Stimulated activated CD8-positive, alpha-beta memory T cell treated with anti-CD3 and anti-CD28 coated beads, Interleukin-15, amount 100 ng/mL, for 1 hour (primary cell): ENCODE results near the gene PIP4K2A.
"Not testable (repeated sequence)": the region's sequence is repeated elsewhere in the genome, so short reads cannot be mapped to it uniquely, and the experiment has no call there.

Experiments
- DNase-seq: peaks from one replicate; pipeline ENCODE4 v3.0.0-alpha.2; 2020; ENCODE audit warnings: low read depth

Gene PIP4K2A

GRCh38 chr10:22714479-22715289 lies at the start of gene PIP4K2A:
TSS of gene PIP4K2A (minus strand) at chr10:22714578. CDS start at chr10:22714326, 252 bp downstream.
- peak; percentile 52 for DNase-seq

- DNase-seq, result no peak
Measured at GRCh38 chr10:22761569-22762220, 47.3 kb upstream of the PIP4K2A start.

GRCh38 chr10:22760025-22760424 lies 45.6 kb upstream of the PIP4K2A start:
- DNase-seq, result no peak

GRCh38 chr10:22758867-22759266 lies 44.5 kb upstream of the PIP4K2A start:
- DNase-seq, result no peak

- DNase-seq, result no peak
Measured at GRCh38 chr10:22754296-22754695, 39.9 kb upstream of the PIP4K2A start.

GRCh38 chr10:22753786-22754185 lies 39.4 kb upstream of the PIP4K2A start:
- DNase-seq, result no peak

GRCh38 chr10:22752272-22752889 lies 38.0 kb upstream of the PIP4K2A start:
- no peak for DNase-seq

GRCh38 chr10:22750131-22750530 lies 35.8 kb upstream of the PIP4K2A start:
- no peak for DNase-seq

GRCh38 chr10:22744858-22745257 lies 30.5 kb upstream of the PIP4K2A start:
- DNase-seq, result not testable (repeated sequence)

GRCh38 chr10:22742678-22743077 lies 28.3 kb upstream of the PIP4K2A start:
- DNase-seq, result no peak

GRCh38 chr10:22741631-22742030 lies 27.3 kb upstream of the PIP4K2A start:
- DNase-seq, result not testable (repeated sequence)

GRCh38 chr10:22740180-22740579 lies 25.8 kb upstream of the PIP4K2A start:
- no peak for DNase-seq

- DNase-seq, result no peak
Measured at GRCh38 chr10:22737587-22737986, 23.2 kb upstream of the PIP4K2A start.

- no peak for DNase-seq
Measured at GRCh38 chr10:22736134-22736533, 21.8 kb upstream of the PIP4K2A start.

- DNase-seq, result no peak
Measured at GRCh38 chr10:22733992-22734391, 19.6 kb upstream of the PIP4K2A start.

- DNase-seq, result no peak
Measured at GRCh38 chr10:22727663-22728062, 13.3 kb upstream of the PIP4K2A start.

GRCh38 chr10:22727112-22727511 lies 12.7 kb upstream of the PIP4K2A start:
- DNase-seq, result no peak

- DNase-seq, result no peak
Measured at GRCh38 chr10:22724773-22725172, 10.4 kb upstream of the PIP4K2A start.

GRCh38 chr10:22723783-22724182 lies 9.4 kb upstream of the PIP4K2A start:
- no peak for DNase-seq

GRCh38 chr10:22723343-22723779 lies 9.0 kb upstream of the PIP4K2A start:
- DNase-seq, result no peak

GRCh38 chr10:22722626-22723169 lies 8.3 kb upstream of the PIP4K2A start:
- DNase-seq, result no peak

GRCh38 chr10:22720667-22721066 lies 6.3 kb upstream of the PIP4K2A start:
- DNase-seq, result no peak
